Measurements from ENCODE around the gene OSBP2.

The OSBP2 gene

DNA sequence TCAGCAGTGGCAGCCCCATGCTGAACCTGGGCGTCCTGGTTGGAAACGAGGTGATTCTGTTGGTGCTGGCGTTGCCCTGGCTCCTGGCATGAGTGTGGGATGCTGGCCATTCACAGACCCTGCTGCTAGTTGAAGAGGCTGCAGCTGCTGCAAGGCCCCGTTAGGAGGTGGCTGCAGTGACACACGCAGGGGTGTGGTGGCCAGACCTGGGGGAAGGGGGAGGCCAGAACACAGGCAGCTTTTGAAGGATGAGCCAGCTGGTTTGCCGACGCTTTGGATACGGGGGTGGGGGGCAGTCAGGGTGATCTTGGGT lies 196.7 kb downstream of the OSBP2 start:
- TF ChIP-seq EZH2phosphoT487 (IDR thresholded peaks at IDR 0.05; ENCODE audit: low read depth): no peak
- TF ChIP-seq, protein P1, sequence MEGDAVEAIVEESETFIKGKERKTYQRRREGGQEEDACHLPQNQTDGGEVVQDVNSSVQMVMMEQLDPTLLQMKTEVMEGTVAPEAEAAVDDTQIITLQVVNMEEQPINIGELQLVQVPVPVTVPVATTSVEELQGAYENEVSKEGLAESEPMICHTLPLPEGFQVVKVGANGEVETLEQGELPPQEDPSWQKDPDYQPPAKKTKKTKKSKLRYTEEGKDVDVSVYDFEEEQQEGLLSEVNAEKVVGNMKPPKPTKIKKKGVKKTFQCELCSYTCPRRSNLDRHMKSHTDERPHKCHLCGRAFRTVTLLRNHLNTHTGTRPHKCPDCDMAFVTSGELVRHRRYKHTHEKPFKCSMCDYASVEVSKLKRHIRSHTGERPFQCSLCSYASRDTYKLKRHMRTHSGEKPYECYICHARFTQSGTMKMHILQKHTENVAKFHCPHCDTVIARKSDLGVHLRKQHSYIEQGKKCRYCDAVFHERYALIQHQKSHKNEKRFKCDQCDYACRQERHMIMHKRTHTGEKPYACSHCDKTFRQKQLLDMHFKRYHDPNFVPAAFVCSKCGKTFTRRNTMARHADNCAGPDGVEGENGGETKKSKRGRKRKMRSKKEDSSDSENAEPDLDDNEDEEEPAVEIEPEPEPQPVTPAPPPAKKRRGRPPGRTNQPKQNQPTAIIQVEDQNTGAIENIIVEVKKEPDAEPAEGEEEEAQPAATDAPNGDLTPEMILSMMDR (IDR thresholded peaks at IDR 0.05; ENCODE audit: low read depth, low read length): no peak
- Histone ChIP-seq H3K27ac (ENCODE audit: low read length) (no peak overlapping the region), H3K9me3 (ENCODE audit: insufficient read depth, low read length) (no peaks in the 10 kb centered on the region), H3K4me2 (ENCODE audit: low read length) (no peak overlapping the region), H3K27me3 (ENCODE audit: low read depth, low read length) (no peaks in the 10 kb centered on the region), H3K4me3 (ENCODE audit: low read length) (no peak overlapping the region), H2AFZ (ENCODE audit: low read depth, low read length) (no peak overlapping the region), H3K9ac (ENCODE audit: low read length) (no peak overlapping the region), H4K20me1 (ENCODE audit: insufficient read depth, low read length) (no peaks in the 10 kb centered on the region), H3K79me2 (ENCODE audit: low read length) (no peaks in the 10 kb centered on the region), H3K4me1 (ENCODE audit: low read length) (no peaks in the 10 kb centered on the region), H3K36me3 (replicated peaks; ENCODE audit: low read depth, low read length) (no peaks in the 10 kb centered on the region)

DNA sequence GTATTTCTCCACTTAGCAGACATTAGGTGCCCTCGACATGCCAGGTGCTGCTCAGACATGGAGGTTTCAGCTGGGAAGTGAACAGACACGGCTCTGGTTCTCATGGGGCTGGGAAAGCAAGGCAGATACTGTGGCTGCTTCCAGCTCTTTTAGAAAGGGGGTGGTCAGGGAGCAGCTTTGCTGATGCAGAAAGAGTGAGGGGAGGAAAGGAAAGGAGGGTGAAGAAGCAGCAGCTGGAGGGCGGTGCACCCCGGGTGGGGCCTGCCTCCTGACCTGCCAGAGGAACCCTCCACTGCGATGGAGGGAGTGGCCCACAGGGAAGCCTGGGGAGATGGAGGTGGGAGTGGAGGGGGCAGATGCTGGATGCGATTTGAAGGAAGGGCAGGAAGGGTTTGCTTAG lies 197.1 kb downstream of the OSBP2 start:
- H3K27me3 ChIP-seq (ENCODE audit: low read depth, low read length): no peaks in the 10 kb centered on the region
- no peak overlapping the region for H3K4me2 ChIP-seq (ENCODE audit: low read length)
- no peak overlapping the region for H2AFZ ChIP-seq (ENCODE audit: low read depth, low read length)

DNA sequence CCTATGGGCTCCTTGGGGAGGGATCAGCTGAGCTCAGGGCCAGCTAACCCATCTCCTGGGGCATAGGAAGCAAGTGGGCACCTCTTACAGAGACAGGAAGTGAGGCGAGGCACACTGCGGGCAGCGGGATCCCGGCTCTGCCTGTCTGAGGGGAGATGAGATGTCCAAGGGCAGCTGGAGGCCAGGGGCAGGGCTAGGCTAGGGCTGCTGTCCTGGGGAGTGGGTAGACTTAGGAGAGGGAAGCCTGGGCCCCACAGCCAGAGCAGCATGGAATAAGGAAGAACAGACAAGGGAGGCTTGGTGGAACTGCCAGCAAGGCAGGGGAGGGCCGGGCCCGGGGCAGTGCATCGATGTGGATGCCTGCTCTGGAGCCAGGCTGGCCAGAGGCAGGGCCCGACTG lies 197.6 kb downstream of the OSBP2 start:
- H3K79me2 ChIP-seq (ENCODE audit: low read length): no peaks in the 10 kb centered on the region
- no peaks in the 10 kb centered on the region for H3K27me3 ChIP-seq (ENCODE audit: low read depth, low read length)
- H2AFZ ChIP-seq (ENCODE audit: low read depth, low read length): no peak overlapping the region
- no peaks in the 10 kb centered on the region for H3K36me3 ChIP-seq (replicated peaks; ENCODE audit: low read depth, low read length)
- no peaks in the 10 kb centered on the region for H4K20me1 ChIP-seq (ENCODE audit: insufficient read depth, low read length)
- no peaks in the 10 kb centered on the region for H3K4me1 ChIP-seq (ENCODE audit: low read length)
- H3K9me3 ChIP-seq (ENCODE audit: insufficient read depth, low read length): no peaks in the 10 kb centered on the region
- H3K9ac ChIP-seq (ENCODE audit: low read length): no peak overlapping the region
- no peak overlapping the region for H3K4me2 ChIP-seq (ENCODE audit: low read length)
- no peak for TF ChIP-seq EZH2phosphoT487 (IDR thresholded peaks at IDR 0.05; ENCODE audit: low read depth)
- TF ChIP-seq, protein P1 (IDR thresholded peaks at IDR 0.05; ENCODE audit: low read depth, low read length): no peak
- H3K27ac ChIP-seq (ENCODE audit: low read length): no peak overlapping the region
- H3K4me3 ChIP-seq (ENCODE audit: low read length): no peak overlapping the region

More for the DNA sequence above, 197.1 kb downstream of the OSBP2 start:
- H3K4me3 ChIP-seq (ENCODE audit: low read length): no peak overlapping the region
- H3K4me1 ChIP-seq (ENCODE audit: low read length): no peaks in the 10 kb centered on the region
- no peaks in the 10 kb centered on the region for H3K79me2 ChIP-seq (ENCODE audit: low read length)
- no peaks in the 10 kb centered on the region for H3K9me3 ChIP-seq (ENCODE audit: insufficient read depth, low read length)
- no peak overlapping the region for H3K9ac ChIP-seq (ENCODE audit: low read length)
- no peaks in the 10 kb centered on the region for H3K36me3 ChIP-seq (replicated peaks; ENCODE audit: low read depth, low read length)
- H4K20me1 ChIP-seq (ENCODE audit: insufficient read depth, low read length): no peaks in the 10 kb centered on the region
- no peak for TF ChIP-seq EZH2phosphoT487 (IDR thresholded peaks at IDR 0.05; ENCODE audit: low read depth)
- TF ChIP-seq, protein P1 (IDR thresholded peaks at IDR 0.05; ENCODE audit: low read depth, low read length): no peak
- H3K27ac ChIP-seq (ENCODE audit: low read length): no peak overlapping the region

DNA sequence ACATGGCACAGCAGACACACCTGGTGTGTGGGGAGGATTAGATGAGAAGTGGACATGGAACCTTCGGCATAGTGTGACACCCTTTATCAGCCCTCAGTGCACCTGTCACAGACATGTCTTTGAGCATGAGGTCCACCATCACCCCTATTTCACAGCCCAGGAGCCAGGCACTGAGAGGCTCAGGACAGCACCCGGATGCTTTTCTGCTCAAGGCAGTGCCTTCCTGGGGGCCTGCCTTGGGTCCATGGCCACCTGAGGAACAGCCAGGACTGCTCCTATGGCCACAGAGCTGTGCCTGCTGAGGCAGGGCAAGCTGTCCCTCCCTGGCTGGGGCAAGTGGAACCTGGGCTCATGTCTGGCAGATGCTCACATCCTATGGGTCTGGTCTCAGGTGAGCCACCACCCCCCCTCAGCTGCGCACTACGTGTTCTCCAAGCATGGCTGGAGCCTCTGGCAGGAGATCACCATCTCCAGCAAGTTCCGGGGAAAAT lies 198.1 kb downstream of the OSBP2 start:
- Histone ChIP-seq H3K79me2 (ENCODE audit: low read length) (no peaks in the 10 kb centered on the region), H3K9me3 (ENCODE audit: insufficient read depth, low read length) (no peaks in the 10 kb centered on the region), H3K27me3 (ENCODE audit: low read depth, low read length) (no peaks in the 10 kb centered on the region), H3K4me2 (ENCODE audit: low read length) (no peak overlapping the region), H3K27ac (ENCODE audit: low read length) (no peak overlapping the region), H4K20me1 (ENCODE audit: insufficient read depth, low read length) (no peaks in the 10 kb centered on the region), H3K4me1 (ENCODE audit: low read length) (no peaks in the 10 kb centered on the region), H3K9ac (ENCODE audit: low read length) (no peak overlapping the region), H3K4me3 (ENCODE audit: low read length) (no peak overlapping the region), H2AFZ (ENCODE audit: low read depth, low read length) (no peak overlapping the region), H3K36me3 (replicated peaks; ENCODE audit: low read depth, low read length) (no peaks in the 10 kb centered on the region)
- no peak for TF ChIP-seq EZH2phosphoT487 (IDR thresholded peaks at IDR 0.05; ENCODE audit: low read depth)
- TF ChIP-seq, protein P1 (IDR thresholded peaks at IDR 0.05; ENCODE audit: low read depth, low read length): no peak

Data from OCI-LY3 (cell line).